IPS-18a (cell line): ENCODE measurements around the gene INTS12.
A peak's percentile ranks its signal among the peaks of the same experiment; 100 is the strongest.
"Not testable (repeated sequence)": the region's sequence is repeated elsewhere in the genome, so short reads cannot be mapped to it uniquely, and the experiment has no call there.

Experiments used
- H3K27ac ChIP-seq: one replicate; pipeline ENCODE4 v1.5.1; 2013; ENCODE audit warnings: low read length
- H3K27me3 ChIP-seq: one replicate; pipeline ENCODE4 v1.6.1; 2013; ENCODE audit warnings: mild to moderate bottlenecking, low read length; ENCODE audit not compliant: control insufficient read depth, insufficient read depth
- H3K36me3 ChIP-seq: one replicate; pipeline ENCODE4 v1.6.1; 2013; ENCODE audit warnings: low read depth, low read length; ENCODE audit not compliant: control insufficient read depth
- H3K4me1 ChIP-seq: one replicate; pipeline ENCODE4 v1.6.1; 2013; ENCODE audit warnings: low read depth, low read length; ENCODE audit not compliant: control insufficient read depth
- H3K4me3 ChIP-seq: one replicate; pipeline ENCODE4 v1.5.1; 2013; ENCODE audit warnings: low read length
- H3K9ac ChIP-seq: one replicate; pipeline ENCODE4 v1.6.1; 2013; ENCODE audit warnings: mild to moderate bottlenecking, low read length, moderate library complexity
- H3K9me3 ChIP-seq: one replicate; pipeline ENCODE4 v1.6.1; 2013; ENCODE audit warnings: low read depth, low read length; ENCODE audit not compliant: control insufficient read depth

Gene INTS12

DNA sequence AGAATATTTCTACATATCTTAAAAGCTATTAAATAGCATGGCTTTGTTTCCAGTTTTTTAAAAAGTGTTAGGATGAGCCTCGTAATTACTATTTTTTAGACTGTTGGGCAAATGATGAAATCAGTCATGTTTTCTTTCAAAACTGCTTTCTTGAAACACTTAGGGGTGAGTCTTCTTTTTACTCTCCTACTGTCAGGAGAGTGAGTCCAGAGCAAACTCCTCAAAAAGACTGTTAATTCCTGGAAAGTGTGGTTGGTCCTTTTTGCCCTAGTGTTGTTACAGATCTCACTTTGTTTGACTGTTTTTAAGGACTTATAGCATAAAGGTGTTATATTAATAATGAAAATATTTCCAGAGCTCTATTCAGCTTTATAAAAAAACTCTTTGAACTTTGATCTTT is 6.4 kb upstream of the INTS12 start:
- peaks cover 2% of the 10 kb centered on the region for H3K4me1 ChIP-seq
- H3K36me3 ChIP-seq, result peaks cover 14% of the 10 kb centered on the region
- H3K4me3 ChIP-seq, result no peak overlapping the region
- H3K9me3 ChIP-seq, result no peaks in the 10 kb centered on the region
- H3K27ac ChIP-seq, result no peak overlapping the region
- no peaks in the 10 kb centered on the region for H3K27me3 ChIP-seq
- no peak overlapping the region for H3K9ac ChIP-seq

GRCh38 chr4:105714071-105714521 is 5.6 kb upstream of the INTS12 start:
- Histone ChIP-seq H3K9me3 (no peaks in the 10 kb centered on the region), H3K36me3 (peaks cover 8% of the 10 kb centered on the region), H3K9ac (no peak overlapping the region), H3K4me1 (peaks cover 8% of the 10 kb centered on the region), H3K27me3 (no peaks in the 10 kb centered on the region), H3K27ac (no peak overlapping the region), H3K4me3 (no peak overlapping the region)

GRCh38 chr4:105712766-105713165 is 4.3 kb upstream of the INTS12 start:
- Histone ChIP-seq H3K9me3 (no peaks in the 10 kb centered on the region), H3K36me3 (peaks cover 2% of the 10 kb centered on the region), H3K27me3 (no peaks in the 10 kb centered on the region), H3K4me1 (peaks cover 8% of the 10 kb centered on the region), H3K4me3 (no peak overlapping the region), H3K27ac (no peak overlapping the region), H3K9ac (no peak overlapping the region)

DNA sequence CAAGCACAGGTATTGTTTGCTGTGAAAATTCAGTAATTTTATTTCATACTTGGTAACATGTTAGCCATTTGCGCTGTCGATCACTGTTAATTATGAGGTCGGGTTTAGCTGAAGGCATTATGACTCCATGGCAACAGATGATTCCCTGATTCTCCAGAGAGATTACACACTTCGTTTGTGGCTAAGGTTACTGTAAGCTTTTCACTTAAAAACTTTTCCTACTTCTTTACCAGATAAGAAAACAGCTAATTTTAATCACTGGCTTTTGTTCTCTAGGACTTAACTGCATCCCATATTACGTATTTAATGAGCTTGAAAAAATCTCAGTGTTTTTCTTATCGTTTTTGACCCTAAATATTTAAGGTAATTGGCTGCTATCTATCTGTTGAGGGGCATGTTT is 2.2 kb upstream of the INTS12 start:
- Histone ChIP-seq H3K4me1 (peaks cover 13% of the 10 kb centered on the region), H3K27me3 (no peaks in the 10 kb centered on the region), H3K9me3 (no peaks in the 10 kb centered on the region), H3K9ac (no peak overlapping the region), H3K4me3 (no peak overlapping the region), H3K27ac (no peak overlapping the region), H3K36me3 (no peaks in the 10 kb centered on the region)

- Histone ChIP-seq H3K36me3 (no peaks in the 10 kb centered on the region), H3K4me1 (peaks cover 13% of the 10 kb centered on the region), H3K27ac (no peak overlapping the region), H3K9ac (peak overlapping the region; percentile 84), H3K9me3 (no peaks in the 10 kb centered on the region), H3K27me3 (no peaks in the 10 kb centered on the region), H3K4me3 (peak overlapping the region; percentile 88)
Observed at GRCh38 chr4:105710012-105710600, 1.6 kb upstream of the INTS12 start.

DNA sequence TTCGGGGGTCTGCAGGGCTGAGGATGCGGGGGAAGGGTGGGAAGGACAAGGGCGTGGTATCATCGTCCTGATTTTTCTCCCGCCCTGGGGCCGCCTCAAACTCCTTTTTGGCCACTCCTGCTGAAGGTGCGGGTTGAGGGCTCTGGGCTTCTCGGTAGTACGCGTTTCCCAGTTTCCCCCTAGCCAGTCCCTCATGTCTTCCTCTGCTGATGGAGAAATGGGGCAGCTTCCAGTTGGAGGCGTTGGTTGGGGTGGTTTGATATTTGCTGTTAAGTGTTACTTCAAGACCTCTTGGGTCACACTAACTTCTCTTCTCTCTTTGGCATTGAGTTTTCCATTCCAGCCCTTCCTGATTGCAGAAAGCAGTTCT is 577 bp upstream of the INTS12 start:
- H3K27me3 ChIP-seq, result no peaks in the 10 kb centered on the region

GRCh38 chr4:105707782-105708180 is 708 bp downstream of the INTS12 start:
- Histone ChIP-seq H3K36me3 (no peaks in the 10 kb centered on the region), H3K27ac (peak overlapping the region; percentile 63), H3K4me3 (peak overlapping the region; percentile 88), H3K27me3 (no peaks in the 10 kb centered on the region), H3K9me3 (no peaks in the 10 kb centered on the region), H3K4me1 (peaks cover 13% of the 10 kb centered on the region), H3K9ac (peak overlapping the region; percentile 84)

More for the DNA sequence above, 577 bp upstream of the INTS12 start:
- peak overlapping the region; percentile 88 for H3K4me3 ChIP-seq
- peak overlapping the region; percentile 67 for H3K27ac ChIP-seq
- peaks cover 13% of the 10 kb centered on the region for H3K4me1 ChIP-seq
- no peaks in the 10 kb centered on the region for H3K9me3 ChIP-seq
- H3K36me3 ChIP-seq, result no peaks in the 10 kb centered on the region
- peak overlapping the region; percentile 84 for H3K9ac ChIP-seq

DNA sequence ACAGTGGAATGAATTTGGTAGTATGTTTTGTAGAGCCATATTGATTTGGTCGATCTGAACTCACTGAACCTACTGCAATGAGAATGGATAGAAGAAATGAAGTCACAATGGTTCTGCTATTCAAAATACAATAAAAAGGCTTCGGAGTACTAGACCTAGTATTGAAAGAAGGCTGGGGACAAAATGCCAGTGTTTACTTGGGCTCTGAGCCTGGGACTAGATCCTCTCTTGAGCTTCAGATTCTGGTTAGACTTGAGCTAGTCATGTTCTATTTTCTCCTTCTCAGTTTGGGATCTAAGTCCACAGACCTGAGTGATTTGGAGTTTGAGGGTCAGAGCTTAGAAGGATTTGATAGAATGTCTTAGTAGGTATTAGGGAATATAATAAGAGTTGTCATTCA is 9.9 kb downstream of the INTS12 start:
- H3K36me3 ChIP-seq, result no peaks in the 10 kb centered on the region
- H3K9ac ChIP-seq, result no peak overlapping the region
- H3K4me1 ChIP-seq, result no peaks in the 10 kb centered on the region
- no peaks in the 10 kb centered on the region for H3K27me3 ChIP-seq
- H3K27ac ChIP-seq, result no peak overlapping the region
- H3K4me3 ChIP-seq, result no peak overlapping the region
- no peaks in the 10 kb centered on the region for H3K9me3 ChIP-seq

- H3K4me1 ChIP-seq, H3K27ac ChIP-seq, H3K9me3 ChIP-seq, H3K9ac ChIP-seq, H3K27me3 ChIP-seq, H3K36me3 ChIP-seq, H3K4me3 ChIP-seq: not testable (repeated sequence)
Observed at GRCh38 chr4:105695832-105696231, 12.7 kb downstream of the INTS12 start.

DNA sequence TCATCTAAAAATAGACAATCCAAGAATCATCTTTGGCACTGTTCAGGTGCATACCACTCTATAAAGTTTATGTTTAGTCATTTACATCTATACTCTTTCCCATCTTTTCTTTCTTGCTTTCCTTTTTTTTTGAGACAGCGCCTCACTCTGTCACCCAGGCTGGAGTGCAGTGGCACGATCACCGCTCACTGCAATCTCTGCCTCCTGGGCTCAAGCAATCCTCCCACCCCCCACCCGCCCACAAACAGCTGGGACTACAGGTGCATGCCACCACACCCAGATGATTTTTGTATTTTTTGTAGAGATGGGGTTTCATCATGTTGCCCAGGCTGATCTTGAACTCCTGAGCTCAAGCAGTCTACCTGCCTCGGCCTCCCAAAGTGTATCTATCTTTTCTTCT is 13.7 kb downstream of the INTS12 start:
- H3K27ac ChIP-seq, H3K4me1 ChIP-seq, H3K9me3 ChIP-seq, H3K4me3 ChIP-seq, H3K9ac ChIP-seq, H3K36me3 ChIP-seq, H3K27me3 ChIP-seq: not testable (repeated sequence)

DNA sequence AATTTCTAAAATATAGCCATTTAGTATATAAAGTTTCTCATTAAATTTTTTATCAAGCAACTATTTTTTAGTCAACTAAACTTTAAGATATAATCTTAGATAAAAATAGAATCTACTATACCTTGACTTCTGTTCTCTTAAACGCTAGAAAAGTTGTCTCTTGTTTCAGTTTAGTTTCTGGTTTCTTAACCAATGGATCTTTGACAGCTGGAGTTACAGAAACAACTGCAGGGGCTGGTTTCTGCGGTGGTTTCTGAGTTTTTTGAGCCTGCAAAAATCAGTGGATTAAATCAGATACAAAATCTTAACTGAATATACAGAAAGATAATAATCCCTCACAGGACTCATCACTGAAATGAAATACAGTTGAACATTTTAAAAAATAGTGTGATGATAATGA is 21.9 kb downstream of the INTS12 start:
- H3K4me1 ChIP-seq, result no peaks in the 10 kb centered on the region
- no peak overlapping the region for H3K27ac ChIP-seq
- H3K27me3 ChIP-seq, result no peaks in the 10 kb centered on the region
- H3K9me3 ChIP-seq, result no peaks in the 10 kb centered on the region
- no peak overlapping the region for H3K9ac ChIP-seq
- no peak overlapping the region for H3K4me3 ChIP-seq
- H3K36me3 ChIP-seq, result peaks cover 9% of the 10 kb centered on the region

GRCh38 chr4:105683038-105683437 is 25.5 kb downstream of the INTS12 start:
- Histone ChIP-seq H3K4me3 (no peak overlapping the region), H3K36me3 (peaks cover 9% of the 10 kb centered on the region), H3K27ac (no peak overlapping the region), H3K9me3 (no peaks in the 10 kb centered on the region), H3K9ac (no peak overlapping the region), H3K27me3 (no peaks in the 10 kb centered on the region), H3K4me1 (no peaks in the 10 kb centered on the region)
